Activated T-helper 9 cell treated with anti-CD3 and anti-CD28 coated beads, Interleukin-2, amount 50 U/mL, for 16 hours (primary cell): Measurements from ENCODE around the gene TANC1.

Source experiments
- DNase-seq: peaks from one replicate; pipeline ENCODE4 v3.0.0-alpha.2; 2020; ENCODE audit warnings: low read depth

Gene TANC1

GRCh38 chr2:159225025-159226016 is 256.9 kb downstream of the TANC1 start:
- no peak for DNase-seq

GRCh38 chr2:159226059-159226461 is 257.6 kb downstream of the TANC1 start:
- no peak for DNase-seq

- no peak for DNase-seq
Observed at GRCh38 chr2:159226608-159227385, 258.4 kb downstream of the TANC1 start.

- no peak for DNase-seq
Observed at GRCh38 chr2:159227467-159227866, 259.0 kb downstream of the TANC1 start.

GRCh38 chr2:159228081-159228581 is 259.7 kb downstream of the TANC1 start:
- no peak for DNase-seq

GRCh38 chr2:159229476-159230144 is 261.2 kb downstream of the TANC1 start:
- DNase-seq = no peak

- no peak for DNase-seq
Observed at GRCh38 chr2:159230145-159230877, 261.9 kb downstream of the TANC1 start.

- DNase-seq = no peak
Observed at GRCh38 chr2:159232456-159233170, 264.2 kb downstream of the TANC1 start.

- DNase-seq = no peak
Observed at GRCh38 chr2:159234868-159235267, 266.4 kb downstream of the TANC1 start.

- DNase-seq = no peak
Observed at GRCh38 chr2:159243529-159243928, 275.1 kb downstream of the TANC1 start.

- no peak for DNase-seq
Observed at GRCh38 chr2:159246325-159246988, 278.0 kb downstream of the TANC1 start.

- DNase-seq = no peak
Observed at GRCh38 chr2:159249990-159250715, 281.7 kb downstream of the TANC1 start.

- no peak for DNase-seq
Observed at GRCh38 chr2:159251296-159252173, 283.1 kb downstream of the TANC1 start.

- DNase-seq = no peak
Observed at GRCh38 chr2:159252905-159253304, 284.5 kb downstream of the TANC1 start.

- DNase-seq = no peak
Observed at GRCh38 chr2:159256159-159256558, 287.7 kb downstream of the TANC1 start.

GRCh38 chr2:159262226-159262625 is 293.8 kb downstream of the TANC1 start:
- no peak for DNase-seq

- DNase-seq = no peak
Observed at GRCh38 chr2:159262904-159263303, 294.5 kb downstream of the TANC1 start.

GRCh38 chr2:159265171-159265576 is 296.7 kb downstream of the TANC1 start:
- no peak for DNase-seq

GRCh38 chr2:159266554-159266953 is 298.1 kb downstream of the TANC1 start:
- no peak for DNase-seq
